Activated CD8-positive, alpha-beta memory T cell treated with anti-CD3 and anti-CD28 coated beads, Interleukin-2, amount 10 ng/mL, durations not matched to agents 7 days and 5 days (primary cell): ENCODE measurements around the gene VGLL4. TPM values are rescaled to one million over a fixed set of nuclear protein-coding genes. Genes with fewer than 3 reads are reported as not detected.

Experiments
- ATAC-seq: fragments of 150-1000 bp; cut with Tn5 transposase; one replicate; pipeline ENCODE4 v1.10.0; 2021; ENCODE audit warnings: moderate library complexity
- CTCF ChIA-PET: fragments of 350-600 bp; sonication (Branson Sonifier 250); formaldehyde crosslinking; loops from one replicate; lab custom pipeline; 2021; ENCODE audit warnings: antibody characterized with exemption; lab: Charles Lee
- DNase-seq: peaks from one replicate; pipeline ENCODE4 v3.0.0-alpha.2; 2020
- H3K27ac Mint-ChIP-seq: one replicate; pipeline ENCODE4 v1.8.0; 2021; ENCODE audit warnings: mild to moderate bottlenecking, mixed read lengths
- H3K27me3 Mint-ChIP-seq: one replicate; pipeline ENCODE4 v1.8.0; 2021; ENCODE audit warnings: mixed read lengths
- H3K36me3 Mint-ChIP-seq: one replicate; pipeline ENCODE4 v1.8.0; 2021; ENCODE audit warnings: mild to moderate bottlenecking, mixed read lengths
- H3K4me1 Mint-ChIP-seq: one replicate; pipeline ENCODE4 v1.8.0; 2021; ENCODE audit warnings: mixed read lengths
- H3K4me3 Mint-ChIP-seq: one replicate; pipeline ENCODE4 v1.8.0; 2021; ENCODE audit warnings: mild to moderate bottlenecking, moderate library complexity, mixed read lengths
- H3K9me3 Mint-ChIP-seq: one replicate; pipeline ENCODE4 v1.8.0; 2022; ENCODE audit warnings: low read depth, mixed read lengths
- total RNA-seq, 2 experiments: library from RNA; stranded (reverse); gene quantifications; one replicate each; pipeline ENCODE4 v1.2.3, GENCODE V29; 2021

Gene VGLL4
- total RNA-seq, 2 experiments from 2014 or later, result 45.3 to 53.2 TPM

GRCh38 chr3:11662392-11662990 lies 18.8 kb upstream of the VGLL4 start:
- Mint-ChIP-seq H3K27ac (no peak overlapping the region), H3K4me1 (peaks cover 4% of the 10 kb centered on the region), H3K36me3 (peaks cover 2% of the 10 kb centered on the region), H3K9me3 (no peaks in the 10 kb centered on the region), H3K4me3 (no peak overlapping the region), H3K27me3 (no peaks in the 10 kb centered on the region)
- CTCF ChIA-PET, result interaction anchor here (1.8 kb wide), 1 partner anchor 283 kb away, joined by 6 read pairs; no protein-coding TSS in a partner anchor
- ATAC-seq, result no peak
- DNase-seq, result no peak

- DNase-seq (no peak), ATAC-seq (no peak)
- Mint-ChIP-seq H3K27me3 (no peaks in the 10 kb centered on the region), H3K4me1 (peaks cover 4% of the 10 kb centered on the region), H3K27ac (no peak overlapping the region), H3K36me3 (peaks cover 2% of the 10 kb centered on the region), H3K9me3 (no peaks in the 10 kb centered on the region), H3K4me3 (no peak overlapping the region)
- CTCF ChIA-PET, result interaction anchor here (1.8 kb wide), 1 partner anchor 283 kb away, joined by 6 read pairs; no protein-coding TSS in a partner anchor
Measured at GRCh38 chr3:11661827-11662226, 18.1 kb upstream of the VGLL4 start.

- H3K4me3 Mint-ChIP-seq, result no peak overlapping the region
- no peaks in the 10 kb centered on the region for H3K27me3 Mint-ChIP-seq
- no peak for DNase-seq
- CTCF ChIA-PET, result interaction anchor here (1.8 kb wide), 1 partner anchor 282 kb away, joined by 6 read pairs; no protein-coding TSS in a partner anchor
- no peak overlapping the region for H3K27ac Mint-ChIP-seq
- H3K36me3 Mint-ChIP-seq, result peaks cover 2% of the 10 kb centered on the region
- no peak for ATAC-seq
- H3K9me3 Mint-ChIP-seq, result no peaks in the 10 kb centered on the region
- peaks cover 4% of the 10 kb centered on the region for H3K4me1 Mint-ChIP-seq
Measured at GRCh38 chr3:11661052-11661656, 17.4 kb upstream of the VGLL4 start.

DNA sequence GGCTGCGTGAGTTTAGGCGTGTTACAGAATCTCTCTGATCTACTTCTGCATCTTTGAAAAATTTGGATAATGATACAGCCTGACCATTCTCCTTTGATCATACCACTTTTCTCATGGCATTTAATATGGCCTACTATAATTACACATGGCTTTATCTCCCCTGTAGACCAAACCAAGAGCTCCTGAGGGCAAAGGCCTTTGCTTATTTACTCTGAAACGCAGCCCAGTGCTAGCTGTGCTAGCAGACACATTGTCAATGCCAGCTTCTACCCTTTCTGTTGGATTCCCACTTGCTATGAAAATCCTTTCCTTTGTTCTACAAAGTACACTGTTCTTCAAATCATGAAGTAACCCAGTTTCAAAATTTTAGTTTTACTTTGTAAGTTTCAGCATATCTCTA lies 16.5 kb upstream of the VGLL4 start:
- ATAC-seq (no peak), DNase-seq (no peak)
- H3K36me3 Mint-ChIP-seq, result peaks cover 2% of the 10 kb centered on the region
- no peaks in the 10 kb centered on the region for H3K27me3 Mint-ChIP-seq
- CTCF ChIA-PET, result interaction anchor here (1.1 kb wide), 1 partner anchor 281 kb away, joined by 4 read pairs; no protein-coding TSS in a partner anchor
- H3K9me3 Mint-ChIP-seq, result no peaks in the 10 kb centered on the region
- no peak overlapping the region for H3K27ac Mint-ChIP-seq
- H3K4me1 Mint-ChIP-seq, result peaks cover 11% of the 10 kb centered on the region
- H3K4me3 Mint-ChIP-seq, result no peak overlapping the region

GRCh38 chr3:11658180-11658579 lies 14.5 kb upstream of the VGLL4 start:
- Mint-ChIP-seq H3K9me3 (no peaks in the 10 kb centered on the region), H3K4me3 (no peak overlapping the region), H3K4me1 (peaks cover 15% of the 10 kb centered on the region), H3K27ac (no peak overlapping the region), H3K27me3 (no peaks in the 10 kb centered on the region), H3K36me3 (peaks cover 2% of the 10 kb centered on the region)
- CTCF ChIA-PET, result interaction anchor here (1.6 kb wide), 1 partner anchor 421 kb away, joined by 3 read pairs; no protein-coding TSS in a partner anchor
- DNase-seq, result no peak
- ATAC-seq, result no peak

DNA sequence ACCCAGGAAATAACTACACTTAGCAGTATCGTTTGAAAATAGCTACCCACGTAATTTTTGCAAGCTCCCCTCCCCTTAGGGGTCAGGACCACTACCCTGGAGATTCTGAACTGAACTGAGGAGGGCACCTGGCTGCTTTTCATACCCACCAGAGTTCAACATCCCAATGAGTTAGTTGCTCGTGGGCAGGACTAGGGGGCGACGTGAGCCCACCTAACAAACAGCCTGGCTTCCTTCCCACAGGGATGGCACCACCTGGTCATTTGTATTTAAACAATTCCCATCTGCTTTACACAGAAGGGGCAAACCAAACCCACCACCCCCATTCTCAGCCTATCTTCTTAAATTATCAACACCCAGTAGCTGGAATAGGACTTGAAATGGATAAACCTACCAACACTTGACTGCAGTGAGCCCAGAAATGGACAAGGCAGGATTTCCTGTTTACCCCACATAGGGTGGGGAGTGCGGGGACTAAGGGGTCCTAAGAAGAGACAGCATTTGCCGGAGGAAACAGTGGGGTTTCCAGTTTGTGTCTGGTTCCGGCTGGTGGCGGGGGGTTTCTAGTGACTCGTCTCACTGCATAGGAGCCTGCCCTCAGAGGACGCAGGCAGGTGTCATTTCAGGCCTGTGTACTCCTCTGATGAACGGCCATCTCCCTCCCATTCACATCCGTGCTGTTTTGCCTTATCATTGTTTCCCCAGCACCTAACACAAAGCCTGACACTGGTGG lies 11.6 kb upstream of the VGLL4 start:
- peak; percentile 56 for DNase-seq
- CTCF ChIA-PET, result interaction anchor here (1.0 to 1.4 kb wide), 3 partner anchors 12 to 156 kb away, joined by 3 to 7 read pairs (median 6); partner anchors contain the start of gene VGLL4
- H3K4me3 Mint-ChIP-seq, result no peak overlapping the region
- no peaks in the 10 kb centered on the region for H3K36me3 Mint-ChIP-seq
- H3K27me3 Mint-ChIP-seq, result no peaks in the 10 kb centered on the region
- peak; percentile 57 for ATAC-seq
- peak overlapping the region; percentile 34 for H3K27ac Mint-ChIP-seq
- H3K9me3 Mint-ChIP-seq, result no peaks in the 10 kb centered on the region
- H3K4me1 Mint-ChIP-seq, result peaks cover 16% of the 10 kb centered on the region

GRCh38 chr3:11654166-11654565 lies 10.5 kb upstream of the VGLL4 start:
- Mint-ChIP-seq H3K4me3 (no peak overlapping the region), H3K27me3 (no peaks in the 10 kb centered on the region), H3K4me1 (peaks cover 16% of the 10 kb centered on the region), H3K9me3 (no peaks in the 10 kb centered on the region), H3K36me3 (no peaks in the 10 kb centered on the region), H3K27ac (no peak overlapping the region)
- no peak for ATAC-seq
- CTCF ChIA-PET, result no interaction called here
- DNase-seq, result no peak

DNA sequence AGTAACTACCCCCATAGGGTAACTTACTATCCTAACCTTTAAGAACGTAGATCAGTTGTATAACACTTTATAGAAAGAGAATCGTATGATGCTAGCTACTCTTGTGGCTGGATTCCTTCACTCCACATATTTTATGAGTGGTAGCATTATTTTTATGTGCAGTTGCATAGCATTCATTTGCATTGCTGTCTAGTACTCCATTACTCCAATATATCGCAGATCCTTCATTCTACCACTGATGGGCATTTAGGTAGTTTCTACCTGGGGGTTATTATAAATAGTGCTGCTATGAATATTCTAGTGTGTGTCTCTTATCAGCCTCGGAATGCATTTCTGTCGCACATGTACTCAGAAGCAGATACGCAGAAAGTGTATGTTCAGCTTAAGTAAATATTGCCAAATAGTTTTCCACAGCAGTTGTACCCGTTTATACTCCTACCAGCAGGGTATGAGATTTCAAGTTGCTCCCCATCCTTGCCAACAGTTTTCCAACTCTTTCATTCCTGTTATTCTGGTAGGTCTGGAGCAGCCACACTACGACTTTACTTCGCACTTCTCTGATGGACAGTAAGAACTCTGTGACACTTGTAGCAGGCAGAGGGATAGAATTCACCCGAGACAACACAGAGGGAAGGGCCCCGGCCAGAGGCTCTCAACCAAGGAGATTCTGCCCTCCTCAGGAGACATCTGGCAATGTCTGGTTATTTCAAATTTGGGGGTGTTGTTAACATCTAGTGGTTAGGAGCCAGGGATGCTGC lies 9.8 kb upstream of the VGLL4 start:
- CTCF ChIA-PET, result interaction anchor here (8.0 kb wide), 1 partner anchor 275 kb away, joined by 70 read pairs; no protein-coding TSS in a partner anchor
- DNase-seq (no peak), ATAC-seq (no peak)
- H3K27ac Mint-ChIP-seq, result no peak overlapping the region
- no peaks in the 10 kb centered on the region for H3K9me3 Mint-ChIP-seq
- H3K36me3 Mint-ChIP-seq, result no peaks in the 10 kb centered on the region
- H3K27me3 Mint-ChIP-seq, result no peaks in the 10 kb centered on the region
- no peak overlapping the region for H3K4me3 Mint-ChIP-seq
- H3K4me1 Mint-ChIP-seq, result peaks cover 16% of the 10 kb centered on the region

GRCh38 chr3:11651900-11652299 lies 8.2 kb upstream of the VGLL4 start:
- Mint-ChIP-seq H3K4me3 (no peak overlapping the region), H3K27me3 (no peaks in the 10 kb centered on the region), H3K36me3 (no peaks in the 10 kb centered on the region), H3K27ac (no peak overlapping the region), H3K4me1 (peaks cover 16% of the 10 kb centered on the region), H3K9me3 (no peaks in the 10 kb centered on the region)
- CTCF ChIA-PET, result interaction anchor here (0.7 to 8.0 kb wide), 6 partner anchors 8 to 417 kb away, joined by 3 to 70 read pairs (median 4); partner anchors contain the start of gene VGLL4
- DNase-seq, result no peak
- ATAC-seq, result no peak

DNA sequence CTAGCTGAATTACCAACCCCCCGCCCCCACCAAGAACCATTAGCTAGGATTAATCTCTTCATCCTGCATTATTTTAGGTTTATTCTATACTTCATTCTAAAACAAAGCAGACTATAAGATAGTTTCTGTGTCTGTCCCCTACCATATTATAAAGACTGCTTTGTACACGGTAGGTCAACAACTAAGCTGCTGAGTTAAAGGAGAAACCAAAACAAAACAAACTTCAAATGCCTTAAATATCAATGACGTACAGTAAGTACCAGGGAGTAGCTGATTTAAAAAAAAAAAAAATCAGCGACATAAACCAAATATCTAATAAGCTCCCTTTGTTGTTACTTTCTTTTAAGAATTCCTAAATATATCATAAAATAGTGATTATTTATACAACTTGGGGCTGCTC lies 7.8 kb upstream of the VGLL4 start:
- H3K4me3 Mint-ChIP-seq, result no peak overlapping the region
- H3K27me3 Mint-ChIP-seq, result no peaks in the 10 kb centered on the region
- CTCF ChIA-PET, result interaction anchor here (0.7 to 8.0 kb wide), 9 partner anchors 8 to 416 kb away, joined by 3 to 70 read pairs (median 3); partner anchors contain the start of gene VGLL4
- H3K4me1 Mint-ChIP-seq, result peaks cover 16% of the 10 kb centered on the region
- no peak overlapping the region for H3K27ac Mint-ChIP-seq
- no peaks in the 10 kb centered on the region for H3K36me3 Mint-ChIP-seq
- no peak for ATAC-seq
- DNase-seq, result no peak
- H3K9me3 Mint-ChIP-seq, result no peaks in the 10 kb centered on the region

- DNase-seq (no peak), ATAC-seq (no peak)
- CTCF ChIA-PET, result interaction anchor here (0.6 to 8.0 kb wide), 8 partner anchors 35 to 414 kb away, joined by 3 to 70 read pairs (median 4); no protein-coding TSS in a partner anchor
- no peaks in the 10 kb centered on the region for H3K27me3 Mint-ChIP-seq
- H3K36me3 Mint-ChIP-seq, result no peaks in the 10 kb centered on the region
- no peaks in the 10 kb centered on the region for H3K9me3 Mint-ChIP-seq
- H3K27ac Mint-ChIP-seq, result no peak overlapping the region
- H3K4me1 Mint-ChIP-seq, result peaks cover 10% of the 10 kb centered on the region
- H3K4me3 Mint-ChIP-seq, result no peak overlapping the region
Measured at GRCh38 chr3:11650391-11650790, 6.7 kb upstream of the VGLL4 start.

- Mint-ChIP-seq H3K4me1 (peaks cover 9% of the 10 kb centered on the region), H3K4me3 (no peak overlapping the region), H3K9me3 (no peaks in the 10 kb centered on the region), H3K27ac (no peak overlapping the region), H3K27me3 (no peaks in the 10 kb centered on the region), H3K36me3 (no peaks in the 10 kb centered on the region)
- DNase-seq (no peak), ATAC-seq (no peak)
- CTCF ChIA-PET, result interaction anchor here (0.6 to 8.0 kb wide), 3 partner anchors 67 to 327 kb away, joined by 3 to 70 read pairs (median 4); no protein-coding TSS in a partner anchor
Measured at GRCh38 chr3:11648735-11649134, 5.0 kb upstream of the VGLL4 start.
